Activated CD8-positive, alpha-beta T cell treated with anti-CD3 and anti-CD28 coated beads for 36 hours (primary cell): ENCODE measurements around the gene PDE8B. TPM values are rescaled to one million over a fixed set of nuclear protein-coding genes. Genes with fewer than 3 reads are reported as not detected.

Source experiments
- ATAC-seq: fragments of 200-7000 bp; cut with Tn5 transposase; one replicate; pipeline ENCODE4 v1.10.0; 2021; ENCODE audit warnings: mild to moderate bottlenecking, moderate library complexity
- CTCF ChIA-PET: fragments of 350-600 bp; sonication (Branson Sonifier 250); formaldehyde crosslinking; loops from one replicate; lab custom pipeline; 2021; ENCODE audit warnings: antibody characterized with exemption; lab: Charles Lee
- POLR2A ChIA-PET: fragments of 350-600 bp; sonication (Branson Sonifier 250); formaldehyde crosslinking; loops from one replicate; lab custom pipeline; 2021; ENCODE audit warnings: antibody characterized with exemption; lab: Charles Lee
- DNase-seq: peaks from one replicate; pipeline ENCODE4 v3.0.0-alpha.2; 2020
- H3K27ac Mint-ChIP-seq: one replicate; pipeline ENCODE4 v1.8.0; 2021; ENCODE audit warnings: mild to moderate bottlenecking, mixed read lengths
- H3K27me3 Mint-ChIP-seq: one replicate; pipeline ENCODE4 v1.8.0; 2021; ENCODE audit warnings: mixed read lengths
- H3K36me3 Mint-ChIP-seq: one replicate; pipeline ENCODE4 v1.8.0; 2021; ENCODE audit warnings: low read depth, mixed read lengths
- H3K4me1 Mint-ChIP-seq: one replicate; pipeline ENCODE4 v1.8.0; 2021; ENCODE audit warnings: low read depth, mixed read lengths
- H3K4me3 Mint-ChIP-seq: one replicate; pipeline ENCODE4 v1.8.0; 2021; ENCODE audit warnings: mild to moderate bottlenecking, moderate library complexity, mixed read lengths
- H3K9me3 Mint-ChIP-seq: one replicate; pipeline ENCODE4 v1.8.0; 2021; ENCODE audit warnings: mixed read lengths
- CTCF ChIP-seq: fragments of 200-600 bp; IDR thresholded peaks from one replicate; pipeline ENCODE4 v1.8.0; 2022; ENCODE audit warnings: antibody characterized with exemption, mild to moderate bottlenecking
- intact Hi-C: fragments of 100-400 bp; cut with micrococcal nuclease; formaldehyde crosslinking; loops from one replicate; pipeline ENCODE4 v1.10.0; 2022
- total RNA-seq, 2 experiments: library from RNA; stranded (reverse); gene quantifications; one replicate each; pipeline ENCODE4 v1.2.3, GENCODE V29; 2021

Gene PDE8B
- total RNA-seq, 2 experiments from 2014 or later, result 0.47 TPM; not detected in 1

GRCh38 chr5:77358255-77359205, 148.1 kb downstream of the PDE8B start:
- peaks cover 11% of the 10 kb centered on the region for H3K4me1 Mint-ChIP-seq
- ATAC-seq, result no peak
- DNase-seq, result no peak
- ChIA-PET CTCF (no interaction called here), POLR2A (no interaction called here)
- H3K36me3 Mint-ChIP-seq, result no peaks in the 10 kb centered on the region
- H3K27ac Mint-ChIP-seq, result no peak overlapping the region
- intact Hi-C loops, result no loop called here
- H3K4me3 Mint-ChIP-seq, result no peak overlapping the region
- TF ChIP-seq CTCF, result no peak
- peaks cover 2% of the 10 kb centered on the region for H3K27me3 Mint-ChIP-seq
- no peaks in the 10 kb centered on the region for H3K9me3 Mint-ChIP-seq

GRCh38 chr5:77359231-77359630, 148.8 kb downstream of the PDE8B start:
- CTCF ChIA-PET, result interaction anchor here (0.7 kb wide), 1 partner anchor 35 kb away, joined by 3 read pairs; no protein-coding TSS in a partner anchor
- H3K27me3 Mint-ChIP-seq, result peaks cover 2% of the 10 kb centered on the region
- POLR2A ChIA-PET, result no interaction called here
- intact Hi-C loops, result no loop called here
- no peaks in the 10 kb centered on the region for H3K36me3 Mint-ChIP-seq
- no peak overlapping the region for H3K4me3 Mint-ChIP-seq
- no peak for TF ChIP-seq CTCF
- H3K9me3 Mint-ChIP-seq, result no peaks in the 10 kb centered on the region
- no peak for ATAC-seq
- DNase-seq, result no peak
- peaks cover 11% of the 10 kb centered on the region for H3K4me1 Mint-ChIP-seq
- H3K27ac Mint-ChIP-seq, result no peak overlapping the region

GRCh38 chr5:77360381-77360780, 149.9 kb downstream of the PDE8B start:
- intact Hi-C loops, result no loop called here
- POLR2A ChIA-PET, result no interaction called here
- Mint-ChIP-seq H3K27me3 (no peaks in the 10 kb centered on the region), H3K4me3 (no peak overlapping the region), H3K27ac (no peak overlapping the region), H3K9me3 (no peaks in the 10 kb centered on the region), H3K4me1 (peaks cover 11% of the 10 kb centered on the region), H3K36me3 (no peaks in the 10 kb centered on the region)
- CTCF ChIA-PET, result no interaction called here
- no peak for TF ChIP-seq CTCF
- ATAC-seq, result no peak
- DNase-seq, result no peak

- Mint-ChIP-seq H3K27me3 (no peaks in the 10 kb centered on the region), H3K4me3 (no peak overlapping the region), H3K27ac (no peak overlapping the region), H3K4me1 (peaks cover 11% of the 10 kb centered on the region), H3K36me3 (no peaks in the 10 kb centered on the region), H3K9me3 (no peaks in the 10 kb centered on the region)
- DNase-seq (no peak), ATAC-seq (no peak)
- TF ChIP-seq CTCF, result no peak
- intact Hi-C loops, result no loop called here
- CTCF ChIA-PET, result no interaction called here
- POLR2A ChIA-PET, result no interaction called here
Measured at GRCh38 chr5:77360973-77361372, 150.5 kb downstream of the PDE8B start.
